ENCODE measurements around the gene ZC3H11A. TPM values are rescaled to one million over a fixed set of nuclear protein-coding genes. Genes with fewer than 3 reads are reported as not detected.
"Not testable (repeated sequence)": the region's sequence is repeated elsewhere in the genome, so short reads cannot be mapped to it uniquely, and the experiment has no call there.

Gene ZC3H11A
- polyA plus RNA-seq, 1 of the 3 experiments (the other 2 are of a cell fraction): 38.0 TPM

- H3K4me3 ChIP-seq (ENCODE audit: low read depth in 2 of 2, low read length in 1 of 2): no peak overlapping the region
- DNase-seq: no peak
- H3K9ac ChIP-seq: no peak overlapping the region
- no peaks in the 10 kb centered on the region; a peak in 1 of 4 replicates for H3K4me1 ChIP-seq (ENCODE audit: control insufficient read depth in 1 of 2, insufficient read depth in 2 of 2, low read depth in 1 of 2, low read length in 1 of 2)
- H3K27me3 ChIP-seq (ENCODE audit: insufficient read depth): no peaks in the 10 kb centered on the region
- no peaks in the 10 kb centered on the region for H3K36me3 ChIP-seq (replicated peaks in 1 of 2; ENCODE audit: control insufficient read depth in 1 of 2, insufficient read depth in 2 of 2, low read length in 1 of 2)
- POLR2A ChIA-PET: no interaction called here
- WGBS (ENCODE audit: low lambda C conversion rate): 90% methylated on average over 3 of the region's 3 CpGs
- no peaks in the 10 kb centered on the region for H4K20me1 ChIP-seq (ENCODE audit: insufficient read depth)
- H3K4me2 ChIP-seq: no peak overlapping the region
- H2AFZ ChIP-seq (ENCODE audit: low read depth): no peak overlapping the region
- H3K79me2 ChIP-seq (ENCODE audit: insufficient read depth): no peaks in the 10 kb centered on the region
- H3F3A ChIP-seq (replicated peaks; ENCODE audit: insufficient read depth): no peaks in the 10 kb centered on the region
- TF ChIP-seq SIN3A (IDR thresholded peaks at IDR 0.05; ENCODE audit: borderline replicate concordance, low read depth, low read length) (no peak), POLR2AphosphoS5 (IDR thresholded peaks at IDR 0.05; ENCODE audit: low read depth, low read length) (no peak), MXI1 (IDR thresholded peaks at IDR 0.05; ENCODE audit: low read depth, low read length) (no peak), FOSL2 (IDR thresholded peaks at IDR 0.05; ENCODE audit: borderline replicate concordance, low read depth) (no peak), FOXJ3 (CRISPR knock-in tag; IDR thresholded peaks at IDR 0.05) (no peak), RAD21 (IDR thresholded peaks at IDR 0.05; ENCODE audit: low read length) (no peak), MEF2A (IDR thresholded peaks at IDR 0.05; ENCODE audit: borderline replicate concordance, low read depth) (no peak), RXRA (IDR thresholded peaks at IDR 0.05; ENCODE audit: borderline replicate concordance, low read depth) (no peak), NRF1 (IDR thresholded peaks at IDR 0.05; ENCODE audit: low read depth, low read length) (no peak), EZH2phosphoT487 (IDR thresholded peaks at IDR 0.05; ENCODE audit: borderline replicate concordance, low read depth) (no peak), REST (IDR thresholded peaks at IDR 0.05; ENCODE audit: low read depth, low read length) (no peak), RFX5 (IDR thresholded peaks at IDR 0.05; ENCODE audit: low read length) (no peak), USF2 (IDR thresholded peaks at IDR 0.05; ENCODE audit: borderline replicate concordance, low read depth, low read length) (no peak)
- TF ChIP-seq, protein P1, sequence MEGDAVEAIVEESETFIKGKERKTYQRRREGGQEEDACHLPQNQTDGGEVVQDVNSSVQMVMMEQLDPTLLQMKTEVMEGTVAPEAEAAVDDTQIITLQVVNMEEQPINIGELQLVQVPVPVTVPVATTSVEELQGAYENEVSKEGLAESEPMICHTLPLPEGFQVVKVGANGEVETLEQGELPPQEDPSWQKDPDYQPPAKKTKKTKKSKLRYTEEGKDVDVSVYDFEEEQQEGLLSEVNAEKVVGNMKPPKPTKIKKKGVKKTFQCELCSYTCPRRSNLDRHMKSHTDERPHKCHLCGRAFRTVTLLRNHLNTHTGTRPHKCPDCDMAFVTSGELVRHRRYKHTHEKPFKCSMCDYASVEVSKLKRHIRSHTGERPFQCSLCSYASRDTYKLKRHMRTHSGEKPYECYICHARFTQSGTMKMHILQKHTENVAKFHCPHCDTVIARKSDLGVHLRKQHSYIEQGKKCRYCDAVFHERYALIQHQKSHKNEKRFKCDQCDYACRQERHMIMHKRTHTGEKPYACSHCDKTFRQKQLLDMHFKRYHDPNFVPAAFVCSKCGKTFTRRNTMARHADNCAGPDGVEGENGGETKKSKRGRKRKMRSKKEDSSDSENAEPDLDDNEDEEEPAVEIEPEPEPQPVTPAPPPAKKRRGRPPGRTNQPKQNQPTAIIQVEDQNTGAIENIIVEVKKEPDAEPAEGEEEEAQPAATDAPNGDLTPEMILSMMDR (IDR thresholded peaks at IDR 0.05): no peak
- TF ChIP-seq, protein P2, sequence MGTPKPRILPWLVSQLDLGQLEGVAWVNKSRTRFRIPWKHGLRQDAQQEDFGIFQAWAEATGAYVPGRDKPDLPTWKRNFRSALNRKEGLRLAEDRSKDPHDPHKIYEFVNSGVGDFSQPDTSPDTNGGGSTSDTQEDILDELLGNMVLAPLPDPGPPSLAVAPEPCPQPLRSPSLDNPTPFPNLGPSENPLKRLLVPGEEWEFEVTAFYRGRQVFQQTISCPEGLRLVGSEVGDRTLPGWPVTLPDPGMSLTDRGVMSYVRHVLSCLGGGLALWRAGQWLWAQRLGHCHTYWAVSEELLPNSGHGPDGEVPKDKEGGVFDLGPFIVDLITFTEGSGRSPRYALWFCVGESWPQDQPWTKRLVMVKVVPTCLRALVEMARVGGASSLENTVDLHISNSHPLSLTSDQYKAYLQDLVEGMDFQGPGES (IDR thresholded peaks at IDR 0.05; ENCODE audit: low read depth, low read length): no peak
- H3K27ac ChIP-seq (ENCODE audit: low read depth in 2 of 2, low read length in 1 of 2): no peak overlapping the region
- no peaks in the 10 kb centered on the region for H3K9me2 ChIP-seq
- CTCF ChIA-PET: interaction anchor here (0.7 kb wide), 1 partner anchor 10 kb away, joined by 4 read pairs; no protein-coding TSS in a partner anchor
- H3K9me3 ChIP-seq: no peaks in the 10 kb centered on the region
These were observed 34.9 kb upstream of the ZC3H11A start for GRCh38 chr1:203760506-203760905.

DNA sequence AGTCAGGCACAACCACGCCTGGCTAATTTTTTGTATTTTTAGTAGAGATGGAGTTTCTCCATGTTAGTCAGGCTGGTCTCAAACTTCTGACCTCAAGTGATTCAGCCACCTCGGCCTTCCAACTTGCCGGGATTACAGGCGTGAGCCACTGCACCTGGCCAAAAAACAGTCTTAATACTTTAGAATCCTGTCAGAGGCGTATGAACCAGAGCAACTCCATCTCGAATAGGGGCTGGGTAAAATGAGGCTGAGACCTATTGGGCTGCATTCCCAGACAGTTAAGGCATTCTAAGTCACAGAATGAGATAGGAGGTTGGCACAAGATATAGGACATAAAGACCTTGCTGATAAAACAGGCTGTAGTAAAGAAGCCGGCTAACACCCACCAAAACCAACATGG is 33.5 kb upstream of the ZC3H11A start:
- H4K20me1 ChIP-seq (ENCODE audit: insufficient read depth); H3K9me2 ChIP-seq; H2AFZ ChIP-seq (ENCODE audit: low read depth); H3K79me2 ChIP-seq (ENCODE audit: insufficient read depth); H3K36me3 ChIP-seq (replicated peaks in 1 of 2; ENCODE audit: control insufficient read depth in 1 of 2, insufficient read depth in 2 of 2, low read length in 1 of 2); DNase-seq; H3K9me3 ChIP-seq; H3F3A ChIP-seq (replicated peaks; ENCODE audit: insufficient read depth); H3K27ac ChIP-seq (ENCODE audit: low read depth in 2 of 2, low read length in 1 of 2); CTCF ChIA-PET; H3K4me3 ChIP-seq (ENCODE audit: low read depth in 2 of 2, low read length in 1 of 2); H3K9ac ChIP-seq; POLR2A ChIA-PET; H3K4me2 ChIP-seq; H3K27me3 ChIP-seq (ENCODE audit: insufficient read depth); H3K4me1 ChIP-seq (ENCODE audit: control insufficient read depth in 1 of 2, insufficient read depth in 2 of 2, low read depth in 1 of 2, low read length in 1 of 2): not testable (repeated sequence)
- 86% methylated on average over 7 of the region's 7 CpGs for WGBS (ENCODE audit: low lambda C conversion rate)

Data from SK-N-SH (cell line).